ENCODE data around the gene NDUFV3.

DNA sequence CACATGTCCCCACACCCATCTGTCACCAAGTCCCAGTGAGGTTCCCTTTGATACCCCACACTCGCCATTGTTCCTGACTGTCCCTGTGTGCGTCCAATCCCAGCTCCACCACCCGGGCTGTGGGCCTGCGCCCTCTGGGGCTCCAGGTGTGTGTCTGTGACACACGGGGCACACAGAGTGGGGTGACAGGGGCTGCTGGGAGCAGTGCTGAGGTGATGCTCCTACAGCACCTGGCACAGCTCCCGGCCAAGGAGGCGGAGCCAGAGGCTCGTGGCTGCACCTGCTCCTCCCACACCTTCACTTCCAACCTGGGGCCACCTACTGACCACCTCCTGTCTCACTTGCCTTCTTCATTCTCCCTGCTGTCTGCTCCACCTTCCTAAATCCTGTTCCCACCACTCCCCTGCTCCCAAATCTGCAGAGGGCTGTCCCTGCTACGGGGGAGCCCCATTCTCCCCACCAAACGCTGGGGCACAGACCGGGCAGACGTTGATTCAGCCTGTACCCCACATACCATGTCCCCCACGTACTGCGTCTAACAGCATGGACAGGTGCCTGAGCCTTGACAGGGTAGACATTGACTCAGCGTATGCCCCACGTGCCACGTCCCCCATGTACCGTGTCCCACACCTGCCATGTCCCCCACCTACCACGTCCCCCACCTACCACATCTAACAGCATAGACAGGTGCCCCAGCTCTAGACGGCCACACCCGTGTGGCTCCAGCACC lies 30.2 kb upstream of the NDUFV3 start:
- TF ChIP-seq, protein P1, sequence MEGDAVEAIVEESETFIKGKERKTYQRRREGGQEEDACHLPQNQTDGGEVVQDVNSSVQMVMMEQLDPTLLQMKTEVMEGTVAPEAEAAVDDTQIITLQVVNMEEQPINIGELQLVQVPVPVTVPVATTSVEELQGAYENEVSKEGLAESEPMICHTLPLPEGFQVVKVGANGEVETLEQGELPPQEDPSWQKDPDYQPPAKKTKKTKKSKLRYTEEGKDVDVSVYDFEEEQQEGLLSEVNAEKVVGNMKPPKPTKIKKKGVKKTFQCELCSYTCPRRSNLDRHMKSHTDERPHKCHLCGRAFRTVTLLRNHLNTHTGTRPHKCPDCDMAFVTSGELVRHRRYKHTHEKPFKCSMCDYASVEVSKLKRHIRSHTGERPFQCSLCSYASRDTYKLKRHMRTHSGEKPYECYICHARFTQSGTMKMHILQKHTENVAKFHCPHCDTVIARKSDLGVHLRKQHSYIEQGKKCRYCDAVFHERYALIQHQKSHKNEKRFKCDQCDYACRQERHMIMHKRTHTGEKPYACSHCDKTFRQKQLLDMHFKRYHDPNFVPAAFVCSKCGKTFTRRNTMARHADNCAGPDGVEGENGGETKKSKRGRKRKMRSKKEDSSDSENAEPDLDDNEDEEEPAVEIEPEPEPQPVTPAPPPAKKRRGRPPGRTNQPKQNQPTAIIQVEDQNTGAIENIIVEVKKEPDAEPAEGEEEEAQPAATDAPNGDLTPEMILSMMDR (IDR thresholded peaks at IDR 0.05; ENCODE audit: low read depth, low read length), result no peak
- TF ChIP-seq, protein P2, sequence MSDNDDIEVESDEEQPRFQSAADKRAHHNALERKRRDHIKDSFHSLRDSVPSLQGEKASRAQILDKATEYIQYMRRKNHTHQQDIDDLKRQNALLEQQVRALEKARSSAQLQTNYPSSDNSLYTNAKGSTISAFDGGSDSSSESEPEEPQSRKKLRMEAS (IDR thresholded peaks at IDR 0.05; ENCODE audit: low read depth, low read length), result no peak
- TF ChIP-seq POLR2A (IDR thresholded peaks at IDR 0.05; ENCODE audit: extremely low read depth, insufficient read length) (no peak), MYC (IDR thresholded peaks at IDR 0.05; ENCODE audit: low read depth, low read length) (no peak)
